Astrocyte of the spinal cord (primary cell): ENCODE measurements around the gene DUSP12.

Experiments
- DNase-seq: peaks from one replicate; pipeline ENCODE4 v3.0.0; 2011; ENCODE audit warnings: low read depth, low spot score
- H3K4me3 ChIP-seq: 2 replicates; pipeline ENCODE4 v1.5.1; 2011; ENCODE audit warnings: low read depth, mild to moderate bottlenecking, low read length, moderate library complexity
- in situ Hi-C: cut with HindIII; loops from 2 replicates; pipeline ENCODE4 v1.10.0; 2017; ENCODE audit warnings: low sequenced_read_pairs
- TF ChIP-seq, protein P1 (sequence below): IDR thresholded peaks from 2 replicates; pipeline ENCODE4 v1.5.1; 2012; ENCODE audit warnings: low read depth, mild to moderate bottlenecking, low read length, inconsistent platforms

DUSP12 gene

GRCh38 chr1:161749509-161750407, at the start of gene DUSP12:
DUSP12 (plus strand) TSS chr1:161749786; CDS start chr1:161749802, 16 bp downstream.
- peak; percentile 96 for DNase-seq
- in situ Hi-C loops, result loop anchor here (25.0 kb wide), 1 partner anchor 112 kb away; the partner anchor contains the start of gene FCGR3B
- H3K4me3 ChIP-seq, result peak within 1 kb of the TSS; percentile 87
- TF ChIP-seq, protein P1, sequence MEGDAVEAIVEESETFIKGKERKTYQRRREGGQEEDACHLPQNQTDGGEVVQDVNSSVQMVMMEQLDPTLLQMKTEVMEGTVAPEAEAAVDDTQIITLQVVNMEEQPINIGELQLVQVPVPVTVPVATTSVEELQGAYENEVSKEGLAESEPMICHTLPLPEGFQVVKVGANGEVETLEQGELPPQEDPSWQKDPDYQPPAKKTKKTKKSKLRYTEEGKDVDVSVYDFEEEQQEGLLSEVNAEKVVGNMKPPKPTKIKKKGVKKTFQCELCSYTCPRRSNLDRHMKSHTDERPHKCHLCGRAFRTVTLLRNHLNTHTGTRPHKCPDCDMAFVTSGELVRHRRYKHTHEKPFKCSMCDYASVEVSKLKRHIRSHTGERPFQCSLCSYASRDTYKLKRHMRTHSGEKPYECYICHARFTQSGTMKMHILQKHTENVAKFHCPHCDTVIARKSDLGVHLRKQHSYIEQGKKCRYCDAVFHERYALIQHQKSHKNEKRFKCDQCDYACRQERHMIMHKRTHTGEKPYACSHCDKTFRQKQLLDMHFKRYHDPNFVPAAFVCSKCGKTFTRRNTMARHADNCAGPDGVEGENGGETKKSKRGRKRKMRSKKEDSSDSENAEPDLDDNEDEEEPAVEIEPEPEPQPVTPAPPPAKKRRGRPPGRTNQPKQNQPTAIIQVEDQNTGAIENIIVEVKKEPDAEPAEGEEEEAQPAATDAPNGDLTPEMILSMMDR, result peak; percentile 26

DNA sequence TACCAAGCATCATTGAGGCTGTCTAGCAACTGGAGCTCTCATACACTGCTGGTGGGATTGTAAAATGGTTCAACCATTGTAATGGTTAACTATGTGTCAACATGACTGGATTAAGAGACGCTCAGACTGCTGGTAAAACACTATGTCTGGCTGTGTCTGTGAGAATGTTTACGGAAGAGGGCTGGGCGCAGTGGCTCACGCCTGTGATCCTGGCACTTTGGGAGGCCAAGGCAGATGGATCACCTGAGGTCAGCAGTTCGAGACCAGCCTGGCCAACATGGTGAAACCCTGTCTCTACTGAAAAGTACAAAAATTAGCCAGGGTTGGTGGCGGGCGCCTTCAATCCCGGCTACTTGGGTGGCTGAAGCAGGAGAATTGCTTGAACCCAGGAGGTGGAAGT, 47.3 kb upstream of the DUSP12 start:
- H3K4me3 ChIP-seq, result no peak overlapping the region
- TF ChIP-seq, protein P1, result no peak
- in situ Hi-C loops, result no loop called here
- no peak for DNase-seq

DNA sequence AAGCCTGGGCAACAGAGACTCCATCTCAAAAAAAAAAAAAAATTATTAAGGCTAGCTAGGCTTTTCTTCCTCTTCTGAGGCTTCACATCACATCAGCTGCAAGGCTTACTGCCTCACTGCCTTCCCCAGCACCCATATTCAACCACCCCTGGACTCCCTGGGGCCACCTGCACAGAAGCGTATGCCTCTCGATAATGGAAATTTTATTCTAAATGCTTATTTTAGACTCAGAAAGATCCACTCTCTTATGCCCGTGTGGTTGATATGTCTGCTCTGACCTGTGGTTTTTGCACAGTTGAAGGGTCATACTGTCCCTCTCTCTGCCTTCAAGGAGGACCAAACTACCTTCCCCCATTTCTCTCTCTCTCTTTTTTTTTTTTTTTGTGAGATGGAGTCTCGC, 44.0 kb upstream of the DUSP12 start:
- TF ChIP-seq, protein P1, result no peak
- DNase-seq, result no peak
- in situ Hi-C loops, result no loop called here
- H3K4me3 ChIP-seq, result no peak overlapping the region

DNA sequence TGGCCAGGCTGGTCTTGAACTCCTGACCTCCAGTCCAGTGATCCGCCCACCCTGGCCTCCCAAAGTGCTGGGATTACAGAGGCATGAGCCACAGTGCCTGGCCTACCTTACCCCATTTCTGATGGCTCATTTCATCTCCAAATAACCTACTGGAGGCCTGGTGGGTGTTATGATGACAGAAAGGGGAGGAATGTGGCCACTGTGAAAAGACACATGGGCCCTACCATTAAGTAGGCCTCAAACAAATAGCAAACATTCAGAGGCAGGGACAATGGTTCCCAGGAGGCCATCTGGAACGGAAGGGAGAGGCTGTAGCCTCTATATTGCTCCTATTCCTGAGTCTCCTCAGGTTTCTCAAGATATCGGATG, 43.5 kb upstream of the DUSP12 start:
- TF ChIP-seq, protein P1, result no peak
- in situ Hi-C loops, result no loop called here
- no peak overlapping the region for H3K4me3 ChIP-seq
- no peak for DNase-seq

DNA sequence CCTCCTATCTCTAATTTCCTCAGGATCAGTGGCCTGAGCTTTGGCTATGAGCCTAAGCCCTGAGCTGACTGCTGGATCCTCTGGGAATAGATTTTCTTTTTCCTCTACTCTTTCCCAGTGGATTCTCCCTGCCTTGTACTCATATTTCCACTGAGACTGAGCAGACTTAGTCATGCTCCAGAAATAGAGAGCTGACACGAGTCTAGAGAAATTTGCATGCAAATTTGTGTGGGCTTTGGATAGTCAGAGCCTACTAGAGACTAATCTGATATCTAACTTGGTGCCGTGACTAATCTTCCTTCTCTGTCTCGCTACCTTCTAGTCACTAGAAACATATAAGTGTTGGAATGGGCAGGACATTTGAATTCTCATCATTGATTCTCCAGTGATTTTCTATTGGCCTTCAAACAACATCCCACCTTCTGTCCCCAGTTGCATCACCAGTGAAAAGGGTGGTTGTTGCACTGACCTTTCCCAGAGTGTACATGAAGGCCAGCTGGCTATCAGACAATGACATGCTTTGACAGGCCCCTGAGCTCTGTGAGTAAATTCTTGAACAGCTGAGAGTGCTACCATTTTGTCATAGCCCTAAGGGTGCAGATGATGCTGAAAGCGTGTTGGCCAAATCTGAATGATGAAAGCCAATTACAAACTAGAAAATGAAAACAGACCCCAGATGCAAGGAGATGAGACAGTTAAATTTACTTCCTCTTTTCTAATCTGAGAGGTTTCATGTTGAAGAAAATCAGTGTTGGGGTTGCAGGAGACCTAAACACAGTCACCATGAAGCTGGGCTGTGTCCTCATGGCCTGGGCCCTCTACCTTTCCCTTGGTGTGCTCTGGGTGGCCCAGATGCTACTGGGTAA, 42.9 kb upstream of the DUSP12 start, which contains the start of gene FCRLA:
FCRLA (plus strand) TSS at position 748 of the 866 bp plus-strand sequence; CDS start at position 784, 36 bp downstream.
- TF ChIP-seq, protein P1, result no peak
- no peak within 1 kb of the TSS for H3K4me3 ChIP-seq
- in situ Hi-C loops, result no loop called here
- peak; percentile 85 for DNase-seq

DNA sequence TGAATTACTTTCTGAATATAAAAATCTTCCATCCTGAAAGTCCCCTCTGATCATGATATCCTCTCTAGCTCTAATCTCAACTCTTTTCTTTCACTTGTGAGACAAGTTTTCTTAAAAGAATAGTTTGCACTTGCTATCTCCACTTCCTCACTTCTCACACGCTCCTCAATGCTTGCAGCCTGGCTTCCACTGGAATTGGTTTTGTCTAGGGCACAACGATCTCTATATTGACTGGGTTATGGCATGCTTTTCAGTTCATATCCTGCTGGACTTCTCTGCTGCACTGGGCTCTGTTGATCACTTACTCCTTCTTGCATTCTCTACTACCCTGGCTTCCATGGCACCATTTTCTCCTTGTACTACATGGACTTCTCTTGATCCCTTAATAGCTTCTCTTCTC, 42.1 kb upstream of the DUSP12 start:
- no peak for DNase-seq
- in situ Hi-C loops, result no loop called here
- TF ChIP-seq, protein P1, result no peak
- no peak overlapping the region for H3K4me3 ChIP-seq
